WI38 (cell line): ENCODE results near the gene GABRD.

Source experiments
- H3K4me3 ChIP-seq: 2 replicates; pipeline ENCODE4 v1.5.1; 2011; ENCODE audit warnings: low read depth, mild to moderate bottlenecking, control low read depth, low read length
- CTCF ChIP-seq: IDR thresholded peaks from 2 replicates; pipeline ENCODE4 v1.5.1; 2012; ENCODE audit warnings: low read depth, mild to moderate bottlenecking, control low read depth, low read length

Gene GABRD

GRCh38 chr1:2052756-2053155 is 33.6 kb downstream of the GABRD start:
- no peak for TF ChIP-seq CTCF
- H3K4me3 ChIP-seq = no peak overlapping the region

GRCh38 chr1:2053217-2053616 is 34.1 kb downstream of the GABRD start:
- no peak overlapping the region for H3K4me3 ChIP-seq
- no peak for TF ChIP-seq CTCF

GRCh38 chr1:2053784-2054376 is 34.7 kb downstream of the GABRD start:
- H3K4me3 ChIP-seq = no peak overlapping the region
- no peak for TF ChIP-seq CTCF

- no peak overlapping the region for H3K4me3 ChIP-seq
- no peak for TF ChIP-seq CTCF
These were observed 35.4 kb downstream of the GABRD start for GRCh38 chr1:2054560-2054959.

- TF ChIP-seq CTCF = no peak
- H3K4me3 ChIP-seq = no peak overlapping the region
These were observed 36.9 kb downstream of the GABRD start for GRCh38 chr1:2055911-2056575.

GRCh38 chr1:2056955-2057590 is 37.9 kb downstream of the GABRD start:
- no peak for TF ChIP-seq CTCF
- H3K4me3 ChIP-seq = no peak overlapping the region

- no peak overlapping the region for H3K4me3 ChIP-seq
- TF ChIP-seq CTCF = no peak
These were observed 40.3 kb downstream of the GABRD start for GRCh38 chr1:2059290-2059953.
